Cerebellar cortex (tissue), 1 donor: ENCODE measurements around the gene CCDC154.

Source experiments
- DNase-seq: peaks from one replicate; pipeline ENCODE4 v3.0.0-alpha.2; 2015; ENCODE audit warnings: low spot score

CCDC154 gene

DNA sequence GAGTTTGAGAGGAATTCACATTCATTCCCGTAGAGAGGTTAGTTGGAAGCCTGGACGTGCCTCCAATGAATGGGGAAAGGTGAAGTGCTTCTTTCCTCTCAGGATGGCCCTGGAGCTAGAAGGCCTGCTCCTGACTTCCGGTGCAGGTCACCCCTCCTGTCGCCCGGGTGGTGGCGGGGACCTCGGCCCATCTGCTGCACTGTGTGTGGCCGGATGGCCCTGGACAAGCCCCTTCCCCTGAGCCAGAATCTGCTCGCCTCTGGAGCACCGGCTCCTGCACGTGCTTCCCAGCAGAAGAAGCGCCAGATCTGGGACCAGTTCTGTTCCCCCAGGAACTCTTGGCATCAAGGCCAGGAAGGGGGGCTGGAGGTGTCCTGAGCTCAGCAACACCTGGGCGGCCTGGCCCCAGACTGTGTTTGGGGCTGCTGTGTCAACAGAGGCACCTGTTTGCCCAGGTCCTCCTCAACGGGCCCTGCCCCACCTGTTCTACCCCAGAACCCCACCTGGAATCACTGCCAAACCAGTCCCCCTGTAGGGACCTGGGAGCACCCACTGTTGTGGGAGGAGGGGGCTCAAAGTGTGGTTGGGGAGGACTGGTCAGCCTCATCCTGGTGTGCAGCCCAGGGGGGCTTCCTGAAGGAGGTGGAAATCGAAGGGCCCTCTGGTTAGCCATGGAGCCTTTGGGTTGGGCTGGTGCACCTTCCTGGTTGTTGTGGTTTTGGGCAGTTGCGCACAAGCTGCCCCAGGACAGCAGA lies 18.6 kb downstream of the CCDC154 start:
- DNase-seq = no peak

GRCh38 chr16:1424028-1424427 lies 20.3 kb downstream of the CCDC154 start:
- DNase-seq = no peak

DNA sequence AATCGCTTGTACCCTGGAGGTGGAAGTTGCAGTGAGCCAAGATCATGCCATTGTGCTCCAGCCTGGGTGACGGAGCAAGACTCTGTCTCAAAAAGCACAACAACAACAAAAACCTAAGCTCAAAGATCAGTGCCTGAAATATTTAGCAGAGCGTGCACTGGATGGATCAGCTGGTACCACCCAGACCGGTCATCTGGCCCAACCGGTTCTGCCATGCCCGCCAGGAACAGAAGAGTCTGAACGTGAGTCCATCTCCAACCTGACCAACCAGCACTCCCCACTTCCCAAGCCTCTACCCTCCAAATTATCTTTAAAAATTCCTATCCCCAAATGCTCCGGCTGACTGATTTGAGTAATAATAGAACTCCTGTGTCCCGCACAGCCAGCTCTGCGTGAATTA lies 22.3 kb downstream of the CCDC154 start:
- no peak for DNase-seq

GRCh38 chr16:1420111-1420539 lies 24.2 kb downstream of the CCDC154 start:
- no peak for DNase-seq

- DNase-seq = no peak
Observed at GRCh38 chr16:1416521-1416941, 27.8 kb downstream of the CCDC154 start.

GRCh38 chr16:1414532-1415260 lies 29.7 kb downstream of the CCDC154 start, which contains the start of gene UNKL:
Gene UNKL, minus strand, starts transcription at chr16:1414704. Its CDS starts 13 bp downstream, at chr16:1414691.
- peak; percentile 31 for DNase-seq

- DNase-seq = peak; percentile 16
Observed at GRCh38 chr16:1413684-1414531, 30.4 kb downstream of the CCDC154 start.

DNA sequence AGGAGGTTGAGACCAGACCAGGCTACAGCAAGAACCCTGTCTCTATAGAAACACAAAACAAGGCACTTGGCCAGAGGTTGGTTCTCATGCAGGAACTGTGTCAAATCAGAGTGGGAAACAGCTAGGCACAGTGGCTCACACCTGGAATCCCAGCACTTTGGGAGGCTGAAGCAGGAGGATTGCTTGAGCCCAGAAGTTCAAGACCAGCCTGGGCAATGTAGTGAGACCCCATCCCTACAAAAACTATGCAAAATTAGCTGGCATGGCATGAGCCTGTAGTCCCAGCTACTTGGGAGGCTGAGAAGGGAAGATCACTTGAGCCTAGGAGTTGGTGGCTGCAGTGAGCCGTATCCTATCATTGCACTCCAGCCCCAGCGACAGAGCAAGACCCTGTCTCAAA lies 31.5 kb downstream of the CCDC154 start:
- no peak for DNase-seq

- DNase-seq = peak; percentile 79
Observed at GRCh38 chr16:1408171-1408837, 36.1 kb downstream of the CCDC154 start.

- no peak for DNase-seq
Observed at GRCh38 chr16:1407753-1408152, 36.6 kb downstream of the CCDC154 start.

GRCh38 chr16:1403733-1404132 lies 40.6 kb downstream of the CCDC154 start:
- DNase-seq = no peak

GRCh38 chr16:1403036-1403435 lies 41.3 kb downstream of the CCDC154 start:
- DNase-seq = no peak

GRCh38 chr16:1401758-1402154 lies 42.6 kb downstream of the CCDC154 start:
- no peak for DNase-seq

- no peak for DNase-seq
Observed at GRCh38 chr16:1401061-1401757, 43.1 kb downstream of the CCDC154 start.

DNA sequence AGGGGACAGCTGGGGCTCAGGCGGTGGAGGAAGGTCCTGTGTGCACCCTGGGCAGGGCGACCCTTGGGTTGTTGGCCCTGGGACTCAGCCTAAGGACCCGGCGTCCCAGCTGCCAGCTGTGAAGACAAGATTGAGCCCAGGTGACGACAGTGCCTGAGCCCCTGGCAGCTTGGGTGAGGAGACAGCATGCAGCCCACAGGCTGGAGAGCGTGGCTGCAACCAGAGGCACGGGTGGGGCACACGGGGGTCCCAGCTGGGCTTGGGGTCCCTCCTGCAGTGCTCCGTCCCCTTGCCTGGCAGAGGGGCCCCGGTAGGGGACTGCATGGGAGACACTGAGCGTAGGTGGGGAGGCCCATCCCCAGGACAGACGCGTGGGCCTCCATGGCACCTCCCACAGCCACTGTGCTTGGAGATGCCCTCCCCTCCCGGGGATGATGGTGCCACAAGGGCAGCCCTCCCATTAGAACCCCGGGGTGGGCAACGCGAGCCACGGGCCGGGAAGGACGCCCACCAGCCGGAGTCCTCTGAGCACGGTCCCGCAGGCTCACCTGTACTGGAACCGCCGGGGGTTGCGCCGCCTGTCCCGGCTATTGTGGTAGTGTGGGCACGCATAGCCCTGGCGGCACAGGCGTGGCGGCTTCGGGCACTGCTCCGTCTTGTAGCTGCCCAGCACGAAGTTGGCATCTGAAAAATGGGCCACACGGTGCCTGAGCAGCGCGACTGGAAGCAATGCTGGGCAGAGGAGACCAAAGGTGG lies 45.4 kb downstream of the CCDC154 start:
- no peak for DNase-seq

DNA sequence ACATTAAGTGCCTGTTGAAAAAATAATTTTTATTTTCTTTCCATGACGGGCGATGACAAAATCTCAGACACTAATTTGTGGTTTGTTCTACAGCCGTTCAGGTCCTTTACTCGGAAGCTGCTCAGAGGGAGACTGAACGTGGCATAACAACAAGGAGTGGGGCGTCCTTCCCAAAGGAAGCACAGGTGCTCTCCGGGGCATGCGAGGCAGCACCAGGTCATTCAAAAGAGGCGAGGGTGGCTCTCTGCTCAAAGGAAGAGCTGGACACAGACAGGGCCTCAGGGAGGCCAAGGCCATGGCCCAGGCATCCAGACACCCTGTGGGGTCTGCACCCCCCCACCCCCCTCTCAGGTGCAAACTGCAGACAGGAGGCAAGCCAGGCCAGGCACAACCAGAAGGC lies 46.0 kb downstream of the CCDC154 start:
- no peak for DNase-seq

DNA sequence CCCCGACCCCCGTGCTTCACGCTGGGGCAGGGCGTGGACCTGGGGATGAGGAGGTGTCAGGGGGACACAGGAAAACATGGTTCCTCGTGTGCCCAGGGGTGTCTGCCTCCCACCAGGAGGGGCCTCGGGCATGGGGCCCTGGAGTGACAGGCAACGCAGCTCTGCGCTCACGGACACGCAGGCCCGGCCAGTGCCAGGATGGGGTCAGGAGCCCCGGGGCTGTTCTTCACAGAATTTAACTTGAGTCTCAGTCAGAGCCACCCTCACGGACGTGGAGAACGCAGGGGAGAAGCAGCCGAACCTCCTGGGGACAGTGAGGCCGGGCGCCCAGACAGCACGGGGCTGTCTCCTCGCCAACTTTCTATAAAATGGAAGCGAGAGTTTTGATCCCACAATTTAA lies 46.6 kb downstream of the CCDC154 start:
- DNase-seq = no peak

DNA sequence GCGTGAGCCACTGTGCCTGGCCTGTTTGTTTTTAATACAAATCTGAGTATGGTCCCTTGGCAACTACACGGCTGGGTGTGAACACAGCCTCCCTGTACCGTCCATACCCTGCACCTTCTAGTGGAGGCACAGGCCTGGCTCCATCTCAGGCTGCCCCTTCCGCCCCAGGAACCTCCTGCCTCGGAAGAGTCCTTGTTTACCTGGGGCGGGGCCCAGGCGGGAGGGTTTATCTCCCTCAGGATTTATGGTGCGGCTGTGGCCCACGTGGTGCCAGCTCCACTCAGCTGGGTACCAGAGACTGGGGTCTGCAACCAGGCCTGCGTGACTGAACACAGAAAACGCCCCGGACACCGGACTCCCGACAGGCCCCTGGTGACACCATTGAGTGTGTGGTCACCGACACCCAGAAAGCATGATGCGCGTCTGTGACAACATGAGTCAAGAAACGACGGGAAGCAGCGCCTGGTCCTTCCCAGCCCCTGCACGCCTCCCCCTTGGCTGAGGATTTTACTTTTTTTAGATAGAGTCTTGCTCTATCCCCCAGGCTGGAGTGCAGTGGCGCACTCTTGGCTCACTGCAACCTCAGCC lies 48.8 kb downstream of the CCDC154 start:
- no peak for DNase-seq

- DNase-seq = no peak
Observed at GRCh38 chr16:1394367-1394951, 49.9 kb downstream of the CCDC154 start.
